ENCODE measurements around the gene ROBO1. TPM values are rescaled to one million over a fixed set of nuclear protein-coding genes. Genes with fewer than 3 reads are reported as not detected.
A peak's percentile ranks its signal among the peaks of the same experiment; 100 is the strongest.

ROBO1 gene
- total RNA-seq, 1 experiment from 2014 or later: 35.5 TPM

DNA sequence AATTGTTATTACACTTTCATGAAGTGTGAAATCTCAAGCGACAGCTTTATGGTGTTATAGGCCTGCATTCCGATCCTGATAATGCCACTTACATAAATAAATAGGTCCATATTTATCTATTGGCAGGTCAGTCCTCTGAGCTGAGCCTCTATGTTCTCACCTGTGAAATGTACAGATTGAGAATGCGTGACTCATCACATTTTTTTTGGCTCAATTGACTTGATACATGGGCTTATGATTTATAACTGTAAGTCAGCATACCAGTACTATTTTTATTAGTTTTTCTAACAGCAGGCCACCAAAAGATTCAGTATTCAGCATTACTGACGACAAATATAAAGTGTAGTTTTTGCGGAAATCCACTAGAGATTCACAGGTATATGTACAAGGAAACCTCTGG is 344.4 kb downstream of the ROBO1 start:
- Histone ChIP-seq H2AFZ (ENCODE audit: low read length) (no peak overlapping the region), H3K9me2 (replicated peaks; ENCODE audit: low read length) (no peaks in the 10 kb centered on the region), H3K27ac (ENCODE audit: low read length) (no peak overlapping the region), H3K79me2 (ENCODE audit: low read length) (no peaks in the 10 kb centered on the region), H3K4me1 (ENCODE audit: insufficient read depth, low read length) (no peaks in the 10 kb centered on the region), H3K4me3 (ENCODE audit: low read length) (no peak overlapping the region), H3K9me3 (ENCODE audit: low read length) (no peaks in the 10 kb centered on the region), H3K27me3 (ENCODE audit: low read length) (peaks cover 17% of the 10 kb centered on the region), H3K4me2 (ENCODE audit: low read length) (no peak overlapping the region), H4K20me1 (ENCODE audit: low read length) (no peaks in the 10 kb centered on the region), H3K9ac (ENCODE audit: low read length) (no peak overlapping the region), H3K36me3 (ENCODE audit: low read depth, low read length) (no peaks in the 10 kb centered on the region), H3F3A (ENCODE audit: low read length, unreplicated experiment) (no peaks in the 10 kb centered on the region)
- DNase-seq (peak; percentile 8), ATAC-seq (no peak)
- CTCF ChIA-PET: no interaction called here
- POLR2A ChIA-PET (ENCODE audit: unreplicated experiment): no interaction called here
- no TSS peak for BruUV-seq (replicated peaks)
- no peak for TF ChIP-seq EZH2 (IDR thresholded peaks at IDR 0.05; ENCODE audit: low read length, unreplicated experiment)
- TF ChIP-seq EZH2phosphoT487 (IDR thresholded peaks at IDR 0.05; ENCODE audit: borderline replicate concordance, low read length): no peak
- TF ChIP-seq, protein P1, sequence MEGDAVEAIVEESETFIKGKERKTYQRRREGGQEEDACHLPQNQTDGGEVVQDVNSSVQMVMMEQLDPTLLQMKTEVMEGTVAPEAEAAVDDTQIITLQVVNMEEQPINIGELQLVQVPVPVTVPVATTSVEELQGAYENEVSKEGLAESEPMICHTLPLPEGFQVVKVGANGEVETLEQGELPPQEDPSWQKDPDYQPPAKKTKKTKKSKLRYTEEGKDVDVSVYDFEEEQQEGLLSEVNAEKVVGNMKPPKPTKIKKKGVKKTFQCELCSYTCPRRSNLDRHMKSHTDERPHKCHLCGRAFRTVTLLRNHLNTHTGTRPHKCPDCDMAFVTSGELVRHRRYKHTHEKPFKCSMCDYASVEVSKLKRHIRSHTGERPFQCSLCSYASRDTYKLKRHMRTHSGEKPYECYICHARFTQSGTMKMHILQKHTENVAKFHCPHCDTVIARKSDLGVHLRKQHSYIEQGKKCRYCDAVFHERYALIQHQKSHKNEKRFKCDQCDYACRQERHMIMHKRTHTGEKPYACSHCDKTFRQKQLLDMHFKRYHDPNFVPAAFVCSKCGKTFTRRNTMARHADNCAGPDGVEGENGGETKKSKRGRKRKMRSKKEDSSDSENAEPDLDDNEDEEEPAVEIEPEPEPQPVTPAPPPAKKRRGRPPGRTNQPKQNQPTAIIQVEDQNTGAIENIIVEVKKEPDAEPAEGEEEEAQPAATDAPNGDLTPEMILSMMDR (conservative IDR thresholded peaks at IDR 0.05; ENCODE audit: low read depth, low read length): no peak
- intact Hi-C loops (cut with micrococcal nuclease): no loop called here

DNA sequence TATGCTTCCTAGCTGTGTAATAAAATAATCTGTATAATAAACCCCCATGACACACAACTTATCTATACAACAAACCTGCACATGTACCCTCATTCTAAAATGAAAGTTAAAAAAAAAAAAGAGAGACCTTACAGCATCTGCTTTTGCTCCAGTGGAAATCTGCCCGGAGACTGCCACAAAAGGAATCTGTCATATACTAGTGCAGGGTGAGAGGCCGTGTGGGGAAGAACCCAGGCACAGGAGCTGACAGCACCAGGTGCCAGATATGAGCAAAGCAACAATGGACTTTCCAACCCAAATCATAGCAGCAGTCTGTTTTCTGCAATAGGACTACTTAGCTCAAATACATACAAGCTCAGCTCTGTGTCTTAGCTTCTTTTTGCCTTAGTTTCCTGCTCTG is 346.5 kb downstream of the ROBO1 start:
- ATAC-seq (no peak), DNase-seq (no peak)
- Histone ChIP-seq H3K9me2 (replicated peaks; ENCODE audit: low read length) (no peaks in the 10 kb centered on the region), H4K20me1 (ENCODE audit: low read length) (no peaks in the 10 kb centered on the region), H3K9me3 (ENCODE audit: low read length) (no peaks in the 10 kb centered on the region), H2AFZ (ENCODE audit: low read length) (no peak overlapping the region), H3K4me1 (ENCODE audit: insufficient read depth, low read length) (no peaks in the 10 kb centered on the region), H3K4me3 (ENCODE audit: low read length) (no peak overlapping the region), H3K4me2 (ENCODE audit: low read length) (no peak overlapping the region), H3K27ac (ENCODE audit: low read length) (no peak overlapping the region), H3K36me3 (ENCODE audit: low read depth, low read length) (no peaks in the 10 kb centered on the region), H3K27me3 (ENCODE audit: low read length) (peaks cover 17% of the 10 kb centered on the region), H3F3A (ENCODE audit: low read length, unreplicated experiment) (no peaks in the 10 kb centered on the region), H3K9ac (ENCODE audit: low read length) (no peak overlapping the region), H3K79me2 (ENCODE audit: low read length) (no peaks in the 10 kb centered on the region)
- intact Hi-C loops (cut with micrococcal nuclease): no loop called here
- ChIA-PET POLR2A (ENCODE audit: unreplicated experiment) (no interaction called here), CTCF (no interaction called here)
- no TSS peak for BruUV-seq (replicated peaks)
- TF ChIP-seq, protein P1 (conservative IDR thresholded peaks at IDR 0.05; ENCODE audit: low read depth, low read length): no peak
- TF ChIP-seq EZH2phosphoT487 (IDR thresholded peaks at IDR 0.05; ENCODE audit: borderline replicate concordance, low read length): no peak
- TF ChIP-seq EZH2 (IDR thresholded peaks at IDR 0.05; ENCODE audit: low read length, unreplicated experiment): no peak

DNA sequence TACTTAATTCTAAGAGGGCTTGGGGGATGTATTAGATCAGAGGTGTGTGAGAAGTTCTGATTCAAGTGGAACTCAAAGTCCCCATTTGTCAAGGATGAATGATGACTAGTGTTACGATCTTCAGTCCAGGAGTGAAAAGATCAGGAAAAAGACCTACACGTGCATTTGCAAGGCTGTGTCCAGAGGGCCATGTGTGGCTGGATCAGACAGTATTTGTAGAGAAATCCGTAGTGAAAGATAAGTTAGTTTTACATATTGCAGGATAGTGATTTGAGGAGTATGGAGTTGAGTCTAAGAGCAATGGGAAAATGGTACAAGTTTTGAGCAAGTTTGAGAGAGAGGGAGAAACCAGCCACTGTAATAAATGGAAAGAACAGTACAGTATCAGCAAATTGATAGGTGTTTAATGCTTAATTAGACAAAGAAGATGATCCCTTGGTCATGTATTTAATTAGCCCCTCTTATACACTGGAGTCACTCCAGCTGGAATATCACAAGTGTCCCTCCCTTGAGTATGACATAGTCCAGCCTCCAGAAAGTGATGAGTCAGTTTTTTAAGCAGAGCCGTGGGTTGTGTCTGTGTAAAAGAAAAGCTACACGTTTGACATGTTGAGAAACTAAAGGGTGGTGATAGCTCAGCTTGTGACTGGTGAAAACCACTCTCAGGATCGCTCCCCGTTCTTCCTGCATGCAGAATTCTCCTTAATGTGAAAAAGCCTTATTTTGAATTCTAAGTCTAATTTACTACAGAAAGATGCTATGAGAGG is 348.8 kb downstream of the ROBO1 start:
- ChIA-PET CTCF (no interaction called here), POLR2A (ENCODE audit: unreplicated experiment) (no interaction called here)
- no peaks in the 10 kb centered on the region for H3K36me3 ChIP-seq (ENCODE audit: low read depth, low read length)
- peaks cover 16% of the 10 kb centered on the region; the same call in 1 of the 2 replicates for H3K27me3 ChIP-seq (ENCODE audit: low read length)
- H3K79me2 ChIP-seq (ENCODE audit: low read length): no peaks in the 10 kb centered on the region
- no TSS peak for BruUV-seq (replicated peaks)
- no peaks in the 10 kb centered on the region for H3K9me3 ChIP-seq (ENCODE audit: low read length)
- no peak overlapping the region for H3K4me3 ChIP-seq (ENCODE audit: low read length)
- H3K4me1 ChIP-seq (ENCODE audit: insufficient read depth, low read length): no peaks in the 10 kb centered on the region
- no peak overlapping the region for H3K9ac ChIP-seq (ENCODE audit: low read length)
- H2AFZ ChIP-seq (ENCODE audit: low read length): no peak overlapping the region
- H4K20me1 ChIP-seq (ENCODE audit: low read length): no peaks in the 10 kb centered on the region
- H3K9me2 ChIP-seq (replicated peaks; ENCODE audit: low read length): no peaks in the 10 kb centered on the region
- ATAC-seq: no peak
- no peaks in the 10 kb centered on the region for H3F3A ChIP-seq (ENCODE audit: low read length, unreplicated experiment)
- TF ChIP-seq EZH2phosphoT487 (IDR thresholded peaks at IDR 0.05; ENCODE audit: borderline replicate concordance, low read length) (no peak), EZH2 (IDR thresholded peaks at IDR 0.05; ENCODE audit: low read length, unreplicated experiment) (no peak)
- TF ChIP-seq, protein P1 (conservative IDR thresholded peaks at IDR 0.05; ENCODE audit: low read depth, low read length): no peak
- intact Hi-C loops (cut with micrococcal nuclease): no loop called here
- H3K27ac ChIP-seq (ENCODE audit: low read length): no peak overlapping the region
- H3K4me2 ChIP-seq (ENCODE audit: low read length): no peak overlapping the region
- no peak for DNase-seq

All from PC-3 (cell line).